Calu3 (cell line): ENCODE measurements around the gene WBP2. TPM values are rescaled to one million over a fixed set of nuclear protein-coding genes. Genes with fewer than 3 reads are reported as not detected.
A peak's percentile ranks its signal among the peaks of the same experiment; 100 is the strongest.
"Not testable (repeated sequence)": the region's sequence is repeated elsewhere in the genome, so short reads cannot be mapped to it uniquely, and the experiment has no call there.

Experiments
- BruUV-seq: library from RNA; stranded (reverse); fragments of 400-500 nt; replicated peaks from 2 replicates; lab custom pipeline; 2021; lab: Mats Ljungman, UMichigan
- CTCF ChIA-PET: fragments of 300-600 bp; sonication (Branson Sonifier 250); formaldehyde crosslinking; loops from one replicate; lab custom pipeline; 2022; ENCODE audit warnings: antibody characterized with exemption; lab: Charles Lee
- DNase-seq: peaks from one replicate; pipeline ENCODE4 v3.0.0; 2022
- H3K27ac Mint-ChIP-seq: one replicate; pipeline ENCODE4 v1.8.0; 2022; ENCODE audit warnings: mixed read lengths; ENCODE audit not compliant: unreplicated experiment
- H3K27me3 Mint-ChIP-seq: one replicate; pipeline ENCODE4 v1.8.0; 2022; ENCODE audit warnings: mixed read lengths; ENCODE audit not compliant: unreplicated experiment
- H3K36me3 Mint-ChIP-seq: one replicate; pipeline ENCODE4 v1.8.0; 2022; ENCODE audit warnings: mild to moderate bottlenecking, moderate library complexity, mixed read lengths; ENCODE audit not compliant: insufficient read depth, unreplicated experiment
- H3K4me1 Mint-ChIP-seq: one replicate; pipeline ENCODE4 v1.8.0; 2022; ENCODE audit warnings: mild to moderate bottlenecking, low read depth, mixed read lengths; ENCODE audit not compliant: unreplicated experiment
- H3K4me3 Mint-ChIP-seq: one replicate; pipeline ENCODE4 v1.8.0; 2022; ENCODE audit warnings: mild to moderate bottlenecking, low read depth, moderate library complexity, mixed read lengths; ENCODE audit not compliant: unreplicated experiment
- H3K9me3 Mint-ChIP-seq: one replicate; pipeline ENCODE4 v1.8.0; 2022; ENCODE audit warnings: low read depth, mixed read lengths; ENCODE audit not compliant: unreplicated experiment
- intact Hi-C: fragments of 100-400 bp; cut with micrococcal nuclease; formaldehyde crosslinking; loops from one replicate; pipeline ENCODE4 v1.10.0; 2022; ENCODE audit not compliant: unreplicated experiment
- total RNA-seq: library from RNA; stranded (reverse); gene quantifications from 2 replicates; pipeline ENCODE4 v1.2.3, GENCODE V29; 2022
- TF ChIP-seq, protein P1 (sequence below): fragments of 200-600 bp; IDR thresholded peaks from one replicate; pipeline ENCODE4 v1.8.0; 2022; ENCODE audit warnings: antibody characterized with exemption; ENCODE audit not compliant: unreplicated experiment

WBP2 gene
- total RNA-seq, 1 experiment from 2014 or later: 126 TPM

GRCh38 chr17:75872434-75873351 is 17.6 kb upstream of the WBP2 start:
- peaks cover 55% of the 10 kb centered on the region for H3K36me3 Mint-ChIP-seq
- H3K4me1 Mint-ChIP-seq: peaks cover 36% of the 10 kb centered on the region
- no TSS peak for BruUV-seq
- H3K9me3 Mint-ChIP-seq: no peaks in the 10 kb centered on the region
- TF ChIP-seq, protein P1, sequence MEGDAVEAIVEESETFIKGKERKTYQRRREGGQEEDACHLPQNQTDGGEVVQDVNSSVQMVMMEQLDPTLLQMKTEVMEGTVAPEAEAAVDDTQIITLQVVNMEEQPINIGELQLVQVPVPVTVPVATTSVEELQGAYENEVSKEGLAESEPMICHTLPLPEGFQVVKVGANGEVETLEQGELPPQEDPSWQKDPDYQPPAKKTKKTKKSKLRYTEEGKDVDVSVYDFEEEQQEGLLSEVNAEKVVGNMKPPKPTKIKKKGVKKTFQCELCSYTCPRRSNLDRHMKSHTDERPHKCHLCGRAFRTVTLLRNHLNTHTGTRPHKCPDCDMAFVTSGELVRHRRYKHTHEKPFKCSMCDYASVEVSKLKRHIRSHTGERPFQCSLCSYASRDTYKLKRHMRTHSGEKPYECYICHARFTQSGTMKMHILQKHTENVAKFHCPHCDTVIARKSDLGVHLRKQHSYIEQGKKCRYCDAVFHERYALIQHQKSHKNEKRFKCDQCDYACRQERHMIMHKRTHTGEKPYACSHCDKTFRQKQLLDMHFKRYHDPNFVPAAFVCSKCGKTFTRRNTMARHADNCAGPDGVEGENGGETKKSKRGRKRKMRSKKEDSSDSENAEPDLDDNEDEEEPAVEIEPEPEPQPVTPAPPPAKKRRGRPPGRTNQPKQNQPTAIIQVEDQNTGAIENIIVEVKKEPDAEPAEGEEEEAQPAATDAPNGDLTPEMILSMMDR: no peak
- peak; percentile 81 for DNase-seq
- intact Hi-C loops: no loop called here
- CTCF ChIA-PET: interaction anchor here (0.6 to 1.4 kb wide), 5 partner anchors 11 to 93 kb away, joined by 3 to 8 read pairs (median 5); partner anchors contain the start of genes UNC13D and WBP2
- H3K4me3 Mint-ChIP-seq: no peak overlapping the region
- no peaks in the 10 kb centered on the region for H3K27me3 Mint-ChIP-seq
- H3K27ac Mint-ChIP-seq: peak overlapping the region; percentile 82

- H3K27me3 Mint-ChIP-seq, H3K4me3 Mint-ChIP-seq, DNase-seq, CTCF ChIA-PET, intact Hi-C loops, H3K9me3 Mint-ChIP-seq, BruUV-seq: not testable (repeated sequence)
- peak overlapping the region; percentile 78 for H3K27ac Mint-ChIP-seq
- H3K4me1 Mint-ChIP-seq: peaks cover 18% of the 10 kb centered on the region
- H3K36me3 Mint-ChIP-seq: peaks cover 31% of the 10 kb centered on the region
These were observed 15.1 kb upstream of the WBP2 start for GRCh38 chr17:75870228-75870627.

- Mint-ChIP-seq H3K4me3 (no peak overlapping the region), H3K27me3 (no peaks in the 10 kb centered on the region), H3K9me3 (no peaks in the 10 kb centered on the region), H3K27ac (peak overlapping the region; percentile 74), H3K36me3 (peaks cover 26% of the 10 kb centered on the region), H3K4me1 (peaks cover 17% of the 10 kb centered on the region)
- no TSS peak for BruUV-seq
- intact Hi-C loops: no loop called here
- TF ChIP-seq, protein P1: no peak
- CTCF ChIA-PET: interaction anchor here (0.6 kb wide), 1 partner anchor 399 kb away, joined by 4 read pairs; no protein-coding TSS in a partner anchor
- DNase-seq: peak; percentile 36
These were observed 14.4 kb upstream of the WBP2 start for GRCh38 chr17:75869282-75870141.

DNA sequence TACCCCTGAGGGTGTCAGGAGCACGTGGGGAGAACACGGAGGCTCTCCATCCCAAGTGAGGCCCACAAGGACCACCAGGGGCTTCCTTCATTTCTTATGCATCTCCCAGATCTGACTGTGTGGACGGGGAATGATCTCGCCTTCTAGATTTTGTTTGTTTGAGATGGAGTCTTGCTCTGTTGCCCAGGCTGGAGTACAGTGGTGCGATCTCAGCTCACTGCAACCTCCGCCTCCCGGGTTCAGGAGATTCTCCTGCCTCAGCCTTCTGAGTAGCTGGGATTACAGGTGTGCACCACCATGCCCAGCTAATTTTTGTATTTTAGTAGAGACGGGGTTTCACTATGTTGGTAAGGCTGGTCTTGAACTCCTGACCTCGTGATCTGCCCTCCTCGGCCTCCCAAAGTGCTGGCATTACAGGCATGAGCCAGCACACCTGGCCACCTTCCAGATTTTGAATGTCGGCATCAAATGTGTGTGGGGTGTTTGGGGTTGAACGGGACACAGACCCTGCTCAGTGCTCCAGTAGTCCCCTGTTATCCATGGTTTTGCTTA is 13.7 kb upstream of the WBP2 start:
- CTCF ChIA-PET, H3K27me3 Mint-ChIP-seq, intact Hi-C loops, H3K4me3 Mint-ChIP-seq, DNase-seq, BruUV-seq, H3K9me3 Mint-ChIP-seq: not testable (repeated sequence)
- Mint-ChIP-seq H3K4me1 (peaks cover 17% of the 10 kb centered on the region), H3K36me3 (peaks cover 19% of the 10 kb centered on the region), H3K27ac (peak overlapping the region; percentile 74)

- H3K4me3 Mint-ChIP-seq, H3K27me3 Mint-ChIP-seq, H3K9me3 Mint-ChIP-seq, H3K36me3 Mint-ChIP-seq, intact Hi-C loops, DNase-seq, CTCF ChIA-PET, H3K27ac Mint-ChIP-seq, BruUV-seq: not testable (repeated sequence)
- peaks cover 14% of the 10 kb centered on the region for H3K4me1 Mint-ChIP-seq
These were observed 10.5 kb upstream of the WBP2 start for GRCh38 chr17:75865404-75866188.

DNA sequence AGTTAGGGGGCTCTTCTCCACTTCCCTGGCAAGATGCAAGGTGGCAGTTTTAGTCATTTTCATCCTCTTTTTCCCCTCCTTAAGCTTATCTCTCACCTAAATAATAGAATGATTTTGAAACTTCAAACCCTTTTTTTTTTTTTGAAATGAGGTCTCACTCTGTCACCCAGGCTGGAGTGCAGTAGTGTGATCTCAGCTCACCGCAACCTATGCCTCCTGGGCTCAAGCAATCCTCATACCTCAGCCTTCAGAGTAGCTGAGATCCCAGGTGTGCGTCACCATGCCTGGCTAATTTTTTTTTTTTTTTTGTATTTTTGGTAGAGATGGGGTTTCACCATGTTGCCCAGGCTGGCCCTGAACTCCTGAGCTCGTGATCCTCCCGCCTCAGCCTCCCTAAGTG is 9.8 kb upstream of the WBP2 start:
- H3K27ac Mint-ChIP-seq, H3K27me3 Mint-ChIP-seq, CTCF ChIA-PET, H3K9me3 Mint-ChIP-seq, H3K4me3 Mint-ChIP-seq, intact Hi-C loops, DNase-seq, H3K36me3 Mint-ChIP-seq, BruUV-seq: not testable (repeated sequence)
- H3K4me1 Mint-ChIP-seq: peaks cover 12% of the 10 kb centered on the region
